HG02610 (cell line): Measurements from ENCODE around the gene PPP1R3G.
"Not testable (repeated sequence)": the region's sequence is repeated elsewhere in the genome, so short reads cannot be mapped to it uniquely, and the experiment has no call there.

Source experiments
- ATAC-seq: cut with Tn5 transposase; IDR thresholded peaks from one replicate; pipeline ENCODE4 v1.9.1; 2021; ENCODE audit warnings: mild to moderate bottlenecking, moderate library complexity; ENCODE audit not compliant: unreplicated experiment

PPP1R3G gene

GRCh38 chr6:5084781-5085647, at the start of gene PPP1R3G:
TSS of gene PPP1R3G (plus strand) at chr6:5085341. CDS start at chr6:5085486, 145 bp downstream.
- ATAC-seq: peak; percentile 52

DNA sequence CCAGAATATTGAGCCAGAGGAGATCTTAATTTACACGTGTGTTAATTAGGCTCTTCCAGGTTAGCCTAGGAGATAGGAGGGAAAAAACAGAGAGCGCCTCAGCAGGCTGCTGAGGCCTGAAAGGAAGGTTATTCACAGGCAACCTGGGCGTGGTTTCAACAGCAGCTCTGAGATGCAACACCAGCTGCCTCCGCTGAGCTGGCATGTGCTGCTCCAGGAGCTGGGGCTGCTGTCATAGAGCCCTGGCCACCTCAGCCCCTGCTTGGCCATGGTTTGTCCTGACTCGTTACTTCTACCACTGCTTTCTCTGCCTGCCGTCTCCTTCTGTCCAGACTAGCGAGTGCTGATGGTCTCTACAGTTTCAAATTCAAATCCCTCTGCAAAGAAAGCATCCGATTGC, 48.9 kb upstream of the PPP1R3G start:
- no peak for ATAC-seq

- ATAC-seq: no peak
Measured at GRCh38 chr6:5041955-5042354, 43.2 kb upstream of the PPP1R3G start.

- ATAC-seq: no peak
Measured at GRCh38 chr6:5042436-5042835, 42.7 kb upstream of the PPP1R3G start.

- no peak for ATAC-seq
Measured at GRCh38 chr6:5044866-5045265, 40.3 kb upstream of the PPP1R3G start.

DNA sequence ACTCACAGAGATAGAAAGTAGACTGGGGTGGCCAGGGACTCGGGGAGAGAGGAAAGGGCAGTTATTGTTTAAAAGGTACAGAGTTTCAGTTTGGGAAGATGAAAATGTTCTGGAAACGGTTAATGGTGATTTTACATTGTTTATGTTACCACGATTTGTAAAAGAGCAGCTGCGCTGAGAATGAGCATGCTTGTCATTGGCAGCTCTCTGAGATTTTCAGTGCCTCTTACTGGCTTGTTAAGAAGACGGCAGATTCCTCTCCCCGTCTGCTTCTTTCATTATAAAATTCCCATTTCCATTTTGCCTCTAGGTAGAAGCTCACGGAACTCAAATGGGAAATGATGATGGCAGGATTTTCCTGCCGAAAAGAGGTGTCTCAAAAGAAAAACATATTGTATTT, 39.7 kb upstream of the PPP1R3G start:
- ATAC-seq: no peak

- no peak for ATAC-seq
Measured at GRCh38 chr6:5046430-5046829, 38.7 kb upstream of the PPP1R3G start.

DNA sequence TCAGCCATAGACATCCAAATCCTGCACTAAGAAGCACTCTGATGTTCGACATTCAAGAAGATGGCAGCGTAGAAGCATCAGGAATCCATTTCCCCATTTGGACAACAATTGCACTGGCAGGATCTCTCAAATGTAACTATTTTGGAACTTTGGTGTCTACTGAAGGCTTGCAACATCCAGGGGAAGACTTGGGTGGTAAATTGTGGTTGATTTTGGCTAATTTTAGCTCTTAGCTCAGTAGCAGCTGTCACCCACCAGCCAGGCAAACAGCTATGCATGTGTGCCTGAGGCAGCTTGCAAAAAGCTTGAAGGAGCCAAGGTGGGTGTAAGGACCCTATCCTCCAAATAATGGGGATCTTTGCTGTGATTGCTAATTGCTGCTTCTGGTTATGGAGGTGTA, 35.1 kb upstream of the PPP1R3G start:
- ATAC-seq: no peak

DNA sequence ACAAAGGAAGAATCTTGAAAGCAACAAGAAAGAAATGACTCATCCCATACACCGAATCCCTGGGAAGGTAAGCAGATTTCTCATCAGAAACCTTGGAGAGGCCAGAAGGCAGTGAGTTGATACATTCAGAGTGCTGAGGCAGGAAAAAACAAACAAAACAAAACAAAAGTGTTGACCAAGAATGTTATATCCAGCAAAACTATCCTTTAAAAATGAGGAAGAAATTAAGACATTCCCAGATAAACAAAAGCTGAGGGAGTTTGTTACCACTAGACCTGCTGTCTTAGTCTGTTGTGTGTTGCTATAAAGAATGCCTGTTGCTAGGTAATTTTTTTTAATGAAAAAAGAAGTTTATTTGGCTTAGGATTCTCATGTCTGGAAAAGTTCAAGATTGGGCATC, 33.7 kb upstream of the PPP1R3G start:
- ATAC-seq: no peak

DNA sequence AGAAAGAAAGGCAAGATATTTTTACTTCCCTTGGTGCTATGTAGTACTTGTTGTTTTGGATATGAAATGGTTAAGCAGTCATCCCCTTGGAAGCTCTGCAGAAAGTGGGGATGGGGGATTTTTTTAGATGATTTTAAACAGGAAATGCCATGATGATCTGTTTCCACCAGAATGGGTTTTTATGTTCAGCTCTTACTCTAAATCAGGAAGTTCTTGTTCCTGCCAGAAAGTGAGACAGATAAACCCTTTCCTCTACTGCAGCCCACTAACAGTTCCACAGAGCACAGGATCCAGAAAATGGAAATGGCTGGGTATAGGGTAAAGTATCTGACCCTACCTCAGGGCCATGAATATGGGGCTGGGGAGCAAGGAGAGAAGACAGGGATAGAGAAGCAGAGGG, 32.1 kb upstream of the PPP1R3G start:
- ATAC-seq: no peak

- ATAC-seq: no peak
Measured at GRCh38 chr6:5053864-5054244, 31.3 kb upstream of the PPP1R3G start.

GRCh38 chr6:5054245-5054873, 30.8 kb upstream of the PPP1R3G start:
- no peak for ATAC-seq

- ATAC-seq: no peak
Measured at GRCh38 chr6:5055118-5055517, 30.0 kb upstream of the PPP1R3G start.

DNA sequence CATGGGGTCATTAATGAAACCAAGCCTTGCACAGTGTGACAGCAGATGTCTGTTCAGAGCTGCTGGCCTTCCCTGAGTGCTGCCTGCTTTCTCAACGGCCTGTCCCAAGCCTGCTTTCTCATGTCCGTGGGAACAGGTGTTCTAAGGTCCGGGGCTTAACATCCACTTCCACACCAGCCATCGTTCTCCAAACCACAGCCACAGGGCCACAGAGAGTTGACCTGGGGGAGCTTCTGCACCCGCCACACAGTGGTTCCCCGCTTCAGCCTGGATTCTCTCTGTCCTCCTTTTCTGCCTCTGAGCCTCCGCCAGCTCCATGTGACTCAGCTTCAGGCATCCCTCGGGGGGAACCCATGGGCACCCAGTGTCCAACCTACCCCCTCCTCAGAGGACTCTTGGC, 26.9 kb upstream of the PPP1R3G start:
- no peak for ATAC-seq

DNA sequence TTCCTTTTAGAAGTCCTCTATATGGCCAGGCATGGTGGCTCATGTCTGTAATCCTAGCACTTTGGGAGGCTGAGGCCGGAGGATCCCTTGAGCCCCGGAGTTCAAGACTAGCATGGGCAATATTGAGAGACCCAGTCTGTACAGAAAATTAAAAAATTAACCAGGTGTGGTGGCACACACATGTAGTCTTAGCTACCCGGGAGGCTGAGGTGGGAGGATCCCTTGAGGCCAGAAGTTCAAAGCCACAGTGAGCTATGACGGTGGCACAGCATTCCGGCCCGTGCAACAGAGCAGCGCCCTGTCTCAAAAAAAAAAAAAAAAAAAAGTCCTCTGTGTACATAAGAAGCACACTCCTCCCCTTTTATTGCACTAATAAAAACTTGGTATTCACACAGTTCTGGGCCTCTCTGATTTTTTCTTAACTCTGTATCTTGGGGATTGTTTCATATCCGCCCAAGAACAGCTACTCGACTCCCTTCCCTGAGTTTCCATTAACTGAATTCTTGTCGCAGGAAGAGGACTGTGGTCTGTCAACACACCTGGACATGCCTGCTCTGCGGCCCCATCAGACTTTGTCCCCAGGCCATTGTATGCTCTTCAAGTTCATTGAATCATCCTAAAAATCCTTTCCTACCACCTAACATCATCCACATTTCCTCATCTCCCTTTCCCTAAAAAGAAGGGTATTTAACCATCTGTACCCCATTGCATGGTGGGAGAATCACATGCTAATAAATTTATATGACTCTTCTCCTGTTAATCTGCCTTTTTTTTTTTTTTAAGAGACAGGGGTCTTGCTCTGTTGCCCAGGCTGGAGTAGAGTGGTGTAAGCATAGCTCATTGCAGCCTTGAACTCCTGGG, 25.9 kb upstream of the PPP1R3G start:
- ATAC-seq: no peak

DNA sequence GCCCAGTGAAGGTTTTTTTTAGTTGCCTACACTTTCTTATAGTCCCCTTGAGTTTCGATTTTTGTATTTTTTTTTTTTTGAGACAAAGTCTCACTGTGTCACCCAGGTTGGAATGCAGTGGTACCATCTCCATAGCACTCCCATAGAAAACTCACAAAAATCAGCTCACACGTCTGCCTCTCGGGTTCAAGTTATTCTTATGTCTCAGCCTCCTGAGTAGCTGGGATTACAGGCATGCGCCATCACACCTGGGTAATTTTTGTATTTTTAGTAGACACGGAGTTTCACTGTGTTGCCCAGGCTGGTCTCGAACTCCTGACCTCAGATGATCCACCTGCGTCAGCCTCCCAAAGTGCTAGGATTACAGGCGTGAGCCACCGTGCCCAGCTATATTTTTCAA, 24.7 kb upstream of the PPP1R3G start:
- not testable (repeated sequence) for ATAC-seq

DNA sequence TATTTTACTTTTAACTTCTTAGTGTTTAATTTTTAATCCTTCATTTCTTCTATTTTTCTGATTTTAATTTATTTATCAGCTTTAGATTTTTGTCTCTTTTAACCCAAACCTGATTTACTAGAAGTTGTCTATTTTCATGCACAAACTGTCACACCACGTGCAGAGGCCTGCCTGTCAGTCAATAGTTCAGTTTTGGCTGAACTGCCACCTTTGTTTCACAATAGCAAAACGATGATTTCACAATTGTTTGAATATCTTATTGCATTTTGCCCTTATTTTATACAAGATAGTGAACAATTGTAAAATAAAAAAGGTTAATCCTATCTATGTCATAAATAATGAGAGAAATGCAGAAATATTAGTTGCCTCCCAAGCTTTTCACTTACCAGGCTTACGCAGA, 24.0 kb upstream of the PPP1R3G start:
- ATAC-seq: no peak

- no peak for ATAC-seq
Measured at GRCh38 chr6:5063617-5064016, 21.5 kb upstream of the PPP1R3G start.

- no peak for ATAC-seq
Measured at GRCh38 chr6:5066456-5067093, 18.6 kb upstream of the PPP1R3G start.

- ATAC-seq: no peak
Measured at GRCh38 chr6:5067305-5067704, 17.8 kb upstream of the PPP1R3G start.

DNA sequence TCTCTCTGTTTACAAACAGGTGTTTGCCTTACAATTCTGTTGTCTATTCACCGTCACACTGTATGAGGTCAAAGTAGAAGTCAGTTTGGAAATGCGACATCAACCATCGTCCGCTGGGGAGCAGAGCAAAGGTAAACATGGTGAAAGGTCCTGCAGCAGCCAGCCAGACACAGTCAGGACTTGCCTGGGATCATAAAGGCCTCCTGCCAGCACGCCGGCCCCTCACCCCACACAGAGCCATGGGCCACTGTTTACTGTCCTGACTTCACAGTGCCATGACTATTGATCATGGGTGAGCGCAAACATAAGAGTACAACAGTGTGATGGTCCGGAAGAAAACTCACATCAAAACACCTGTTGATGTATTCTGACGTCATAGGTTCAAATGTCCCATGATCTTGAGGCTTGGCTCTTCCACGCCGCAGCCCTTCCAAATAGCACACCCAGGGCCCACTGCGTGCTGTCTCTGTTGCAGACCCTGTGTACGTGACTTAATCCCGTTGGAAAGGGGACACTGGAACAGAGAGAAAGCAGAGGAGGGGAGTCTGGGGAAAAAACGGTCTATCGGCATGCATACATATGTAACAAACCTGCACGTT, 16.9 kb upstream of the PPP1R3G start:
- ATAC-seq: no peak
